C4-2B (cell line): ENCODE data around the gene FGA.

Source experiments
- H3K27ac ChIP-seq: fragments of 450-650 bp; 2 replicates; pipeline ENCODE4 v1.5.1; 2017
- CTCF ChIP-seq: fragments of 450-650 bp; conservative IDR thresholded peaks from 2 replicates; pipeline ENCODE4 v1.5.1; 2017; ENCODE audit warnings: mild to moderate bottlenecking
- ZFX ChIP-seq: fragments of 450-650 bp; IDR thresholded peaks from 2 replicates; pipeline ENCODE4 v1.6.1; 2017

FGA gene

GRCh38 chr4:154623436-154623835 is 32.9 kb upstream of the FGA start:
- TF ChIP-seq ZFX (no peak), CTCF (no peak)
- H3K27ac ChIP-seq = no peak overlapping the region

- TF ChIP-seq CTCF (peak; percentile 64), ZFX (no peak)
Observed at GRCh38 chr4:154622598-154622997, 32.1 kb upstream of the FGA start.

GRCh38 chr4:154620111-154620510 is 29.6 kb upstream of the FGA start:
- no peak for TF ChIP-seq CTCF
- no peak for TF ChIP-seq ZFX
- no peak overlapping the region for H3K27ac ChIP-seq

More at GRCh38 chr4:154622598-154622997, 32.1 kb upstream of the FGA start:
- H3K27ac ChIP-seq = no peak overlapping the region

GRCh38 chr4:154618708-154619315 is 28.3 kb upstream of the FGA start:
- no peak overlapping the region for H3K27ac ChIP-seq
- TF ChIP-seq CTCF (peak; percentile 79), ZFX (no peak)

- H3K27ac ChIP-seq = no peak overlapping the region
- TF ChIP-seq CTCF (no peak), ZFX (no peak)
Observed at GRCh38 chr4:154617820-154618317, 27.3 kb upstream of the FGA start.

GRCh38 chr4:154616731-154617130 is 26.2 kb upstream of the FGA start:
- no peak overlapping the region for H3K27ac ChIP-seq
- TF ChIP-seq ZFX = no peak
- no peak for TF ChIP-seq CTCF

GRCh38 chr4:154616287-154616686 is 25.7 kb upstream of the FGA start:
- H3K27ac ChIP-seq = no peak overlapping the region
- TF ChIP-seq ZFX (no peak), CTCF (no peak)
